Measurements from ENCODE around the gene GPR62.

The GPR62 gene

DNA sequence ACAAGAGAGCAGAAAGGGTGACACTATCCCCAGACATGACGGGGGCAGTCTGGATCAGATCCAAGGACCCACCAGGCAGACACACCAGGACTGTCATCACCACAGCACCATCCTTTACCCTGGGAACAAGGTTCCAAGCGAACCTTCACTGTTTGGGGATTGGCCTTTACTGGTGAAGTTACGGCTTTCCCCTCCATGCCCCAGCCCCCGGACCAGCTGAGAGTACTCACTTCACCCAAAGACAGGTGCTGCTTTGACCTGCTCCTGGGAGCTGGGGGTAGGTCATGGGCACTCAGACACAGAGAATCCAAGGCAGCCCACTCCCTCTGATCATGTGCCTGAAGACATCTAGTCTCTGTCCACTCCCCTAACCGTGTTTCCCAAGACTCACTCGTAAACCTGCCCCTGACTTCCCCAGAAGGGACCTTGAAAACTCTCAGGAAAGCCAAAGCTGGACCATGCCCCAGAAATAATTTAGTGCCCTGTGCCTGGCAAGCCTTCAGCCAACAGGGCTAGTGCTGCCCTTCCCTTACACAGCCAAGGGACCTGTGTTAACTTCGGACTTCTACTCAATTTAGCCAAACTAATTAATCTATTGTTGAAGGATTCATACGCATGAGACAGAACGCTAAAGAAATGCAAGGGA is 16.3 kb upstream of the GPR62 start:
- no peak for DNase-seq

DNA sequence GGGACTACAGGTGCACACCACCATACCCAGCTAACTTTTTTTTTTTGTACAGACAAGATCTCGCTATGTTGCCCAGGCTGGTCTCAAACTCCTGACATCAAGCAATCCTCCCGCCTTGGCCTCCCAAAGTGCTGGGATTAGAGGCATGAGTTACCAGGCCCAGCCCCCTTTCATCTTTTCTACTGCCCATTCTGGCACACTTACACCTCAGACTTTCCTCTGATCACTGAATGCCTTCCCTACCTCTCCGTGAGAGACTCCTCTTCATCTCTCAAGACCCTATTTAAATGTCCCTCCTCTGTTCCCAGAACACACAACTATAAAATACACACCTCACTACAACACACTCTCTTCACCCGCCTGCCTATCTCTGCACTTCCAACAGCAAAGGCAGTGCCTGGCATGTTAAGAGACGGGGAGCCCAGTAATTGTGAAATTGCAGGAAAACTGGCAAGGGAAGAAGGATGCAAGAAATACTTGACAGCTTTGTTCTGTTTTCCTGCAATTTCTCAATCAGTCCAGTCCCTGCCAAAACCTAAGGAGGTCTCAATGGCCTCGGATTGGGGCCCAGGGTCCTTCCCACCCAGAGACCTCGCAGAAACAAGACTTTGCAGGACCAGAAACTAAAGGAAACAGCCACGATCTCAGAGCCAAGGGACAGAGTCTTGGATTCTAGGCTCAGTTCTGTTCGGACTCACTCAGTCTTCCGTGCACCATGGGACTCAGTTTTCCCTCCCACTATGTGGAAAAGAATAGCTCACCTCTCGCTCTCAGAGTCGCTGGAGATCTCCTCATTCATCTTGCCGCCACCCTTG is 14.3 kb upstream of the GPR62 start:
- no peak for DNase-seq

DNA sequence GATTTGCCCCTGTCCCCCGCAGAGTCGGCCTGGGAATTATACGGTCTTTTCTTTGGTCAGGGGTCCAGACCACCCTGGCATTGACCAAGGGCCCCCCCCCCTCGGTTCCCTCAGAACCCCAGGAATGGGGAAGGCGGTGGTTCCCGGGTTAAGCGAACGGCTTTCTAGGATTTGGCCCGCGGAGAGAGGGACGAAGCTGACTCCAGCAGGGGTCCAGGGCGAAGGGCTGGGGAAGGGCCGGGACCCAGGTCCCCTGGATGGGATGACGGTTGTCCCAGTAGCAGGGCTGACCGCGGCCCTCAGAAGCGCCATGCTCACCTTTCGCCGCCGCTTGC is 13.8 kb upstream of the GPR62 start:
- DNase-seq: no peak

DNA sequence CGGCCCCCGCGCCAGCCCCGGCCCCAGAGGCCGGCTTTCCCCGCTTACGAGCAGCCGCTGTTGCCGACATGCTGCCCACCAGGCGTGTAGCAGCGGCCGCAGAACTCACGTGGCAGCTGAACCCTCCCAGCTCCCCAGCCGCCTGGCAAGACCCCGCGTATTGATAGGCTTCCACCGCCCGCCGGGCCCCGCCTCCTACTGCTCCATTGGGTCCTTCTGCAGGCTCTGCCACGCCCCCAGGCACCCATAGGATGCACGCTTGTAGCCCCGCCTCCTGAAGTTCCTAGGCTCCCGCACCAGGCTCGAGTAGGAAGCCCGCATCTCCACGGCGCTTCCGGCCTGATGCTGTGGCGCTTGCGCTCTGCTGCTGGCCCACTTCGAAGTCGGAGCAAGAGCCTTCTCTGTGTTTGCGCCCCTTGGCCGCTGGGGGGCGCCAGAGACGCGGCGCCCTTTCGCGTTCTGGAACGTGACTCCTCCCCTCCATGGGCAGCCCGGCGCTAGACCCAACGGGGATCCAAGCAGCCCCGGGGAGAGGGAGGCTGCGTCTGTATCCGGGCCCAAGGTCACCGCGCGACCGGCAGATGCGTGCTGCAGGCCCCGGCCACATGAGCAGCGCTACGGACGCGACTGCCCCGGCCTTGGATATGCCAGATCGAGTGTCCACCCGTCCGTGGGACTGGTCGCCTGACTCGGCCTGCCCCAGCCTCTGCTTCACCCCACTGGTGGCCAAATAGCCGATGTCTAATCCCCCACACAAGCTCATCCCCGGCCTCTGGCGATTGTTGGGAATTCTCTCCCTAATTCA is 13.2 kb upstream of the GPR62 start, which contains the start of the genes PARP3 and RRP9:
PARP3 (plus strand) TSS at position 566 of the 805 bp plus-strand sequence. CDS start 993 bp downstream, outside the sequence.
RRP9 (minus strand) TSS at position 107 of the 805 bp plus-strand sequence; CDS start at position 70, 37 bp downstream.
- peak; percentile 91 to 98 for DNase-seq

DNA sequence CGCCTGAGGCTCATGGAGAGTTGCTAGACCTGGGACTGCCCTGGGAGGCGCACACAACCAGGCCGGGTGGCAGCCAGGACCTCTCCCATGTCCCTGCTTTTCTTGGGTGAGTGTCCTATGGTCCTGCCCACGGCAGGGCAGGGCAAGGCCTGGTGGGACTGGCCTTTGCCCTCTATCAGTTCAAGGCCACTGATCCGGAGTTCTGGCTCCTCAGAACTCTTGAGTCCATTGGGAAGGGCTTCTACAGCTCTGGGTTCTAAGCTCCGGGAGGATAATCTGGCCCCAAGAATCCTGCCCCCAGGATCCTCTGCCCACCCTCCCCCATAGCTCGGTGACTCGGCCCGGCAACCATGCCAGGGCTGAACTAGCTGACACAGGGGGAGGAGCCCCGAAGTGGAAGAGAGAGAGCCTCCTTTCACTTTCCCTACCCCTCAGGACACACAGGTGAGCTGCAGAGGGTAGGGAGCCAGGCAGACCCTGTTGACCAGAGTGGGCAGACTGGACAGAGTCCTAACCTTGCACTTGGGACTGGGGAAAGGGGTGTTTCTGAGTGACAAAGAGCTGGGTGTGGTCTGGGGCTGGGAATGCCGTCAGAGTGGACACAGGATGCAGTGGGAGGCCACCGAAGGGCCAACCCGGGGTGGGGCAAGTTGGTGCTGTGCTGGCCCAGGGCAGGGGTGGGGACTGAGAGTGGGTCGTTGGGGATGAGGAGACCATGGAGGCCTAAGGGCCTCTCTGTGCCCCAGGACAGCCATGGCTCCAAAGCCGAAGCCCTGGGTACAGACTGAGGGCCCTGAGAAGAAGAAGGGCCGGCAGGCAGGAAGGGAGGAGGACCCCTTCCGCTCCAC is 12.4 kb upstream of the GPR62 start:
- DNase-seq: peak in 1 of 2 experiments; percentile 42

DNA sequence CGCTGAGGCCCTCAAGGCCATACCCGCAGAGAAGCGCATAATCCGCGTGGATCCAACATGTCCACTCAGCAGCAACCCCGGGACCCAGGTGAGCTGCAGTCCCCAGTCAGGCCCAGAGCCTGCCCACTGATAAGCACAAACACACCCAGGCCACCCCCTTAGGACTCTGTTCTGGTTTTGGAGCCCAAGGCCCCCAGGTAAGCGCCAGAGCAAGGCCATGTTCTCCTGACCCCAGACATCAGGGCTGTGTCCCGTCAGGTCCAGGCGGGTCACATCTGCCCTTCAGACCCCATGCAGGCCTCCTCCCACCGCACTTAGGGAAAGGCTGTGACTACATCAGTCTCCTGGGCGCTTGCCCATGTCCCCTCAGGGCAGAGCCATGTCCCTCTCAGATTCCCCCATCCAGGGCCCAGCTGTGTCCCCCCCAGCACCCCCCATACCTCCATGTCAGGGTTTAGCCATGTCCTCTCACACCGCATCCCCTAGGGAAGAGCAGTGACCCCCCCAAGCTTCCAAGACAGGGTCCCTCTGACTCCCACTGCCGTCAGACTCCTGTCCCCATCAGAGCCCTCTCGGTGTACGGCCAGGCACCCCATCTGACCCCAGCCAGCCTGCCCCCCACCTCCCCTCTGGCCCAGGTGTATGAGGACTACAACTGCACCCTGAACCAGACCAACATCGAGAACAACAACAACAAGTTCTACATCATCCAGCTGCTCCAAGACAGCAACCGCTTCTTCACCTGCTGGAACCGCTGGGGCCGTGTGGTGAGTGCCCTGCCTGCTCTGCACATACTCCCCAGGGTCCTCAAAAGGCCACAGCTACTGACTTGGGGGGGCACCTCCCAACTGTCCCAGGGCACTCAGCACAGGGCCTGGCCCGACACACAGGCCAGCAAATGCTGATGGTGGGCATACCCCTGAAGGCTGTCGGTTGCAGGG is 11.5 kb upstream of the GPR62 start:
- no peak for DNase-seq

DNA sequence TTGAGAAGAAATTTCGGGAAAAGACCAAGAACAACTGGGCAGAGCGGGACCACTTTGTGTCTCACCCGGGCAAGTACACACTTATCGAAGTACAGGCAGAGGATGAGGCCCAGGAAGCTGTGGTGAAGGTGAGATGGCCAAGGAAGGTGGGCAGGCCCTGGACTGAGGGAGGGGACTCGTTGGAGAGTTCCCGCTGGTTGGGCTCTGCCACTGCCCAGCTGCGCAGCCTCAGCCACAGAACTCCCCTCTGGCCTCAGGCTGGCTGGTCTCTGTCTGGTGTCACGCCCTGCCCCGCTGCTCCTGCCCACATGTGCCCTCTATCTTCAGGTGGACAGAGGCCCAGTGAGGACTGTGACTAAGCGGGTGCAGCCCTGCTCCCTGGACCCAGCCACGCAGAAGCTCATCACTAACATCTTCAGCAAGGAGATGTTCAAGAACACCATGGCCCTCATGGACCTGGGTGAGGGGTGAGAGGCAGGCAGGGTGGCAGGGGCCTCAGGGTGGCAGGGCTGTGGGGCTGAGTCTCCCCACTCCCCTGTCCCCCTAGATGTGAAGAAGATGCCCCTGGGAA is 10.6 kb upstream of the GPR62 start:
- DNase-seq: no peak

DNA sequence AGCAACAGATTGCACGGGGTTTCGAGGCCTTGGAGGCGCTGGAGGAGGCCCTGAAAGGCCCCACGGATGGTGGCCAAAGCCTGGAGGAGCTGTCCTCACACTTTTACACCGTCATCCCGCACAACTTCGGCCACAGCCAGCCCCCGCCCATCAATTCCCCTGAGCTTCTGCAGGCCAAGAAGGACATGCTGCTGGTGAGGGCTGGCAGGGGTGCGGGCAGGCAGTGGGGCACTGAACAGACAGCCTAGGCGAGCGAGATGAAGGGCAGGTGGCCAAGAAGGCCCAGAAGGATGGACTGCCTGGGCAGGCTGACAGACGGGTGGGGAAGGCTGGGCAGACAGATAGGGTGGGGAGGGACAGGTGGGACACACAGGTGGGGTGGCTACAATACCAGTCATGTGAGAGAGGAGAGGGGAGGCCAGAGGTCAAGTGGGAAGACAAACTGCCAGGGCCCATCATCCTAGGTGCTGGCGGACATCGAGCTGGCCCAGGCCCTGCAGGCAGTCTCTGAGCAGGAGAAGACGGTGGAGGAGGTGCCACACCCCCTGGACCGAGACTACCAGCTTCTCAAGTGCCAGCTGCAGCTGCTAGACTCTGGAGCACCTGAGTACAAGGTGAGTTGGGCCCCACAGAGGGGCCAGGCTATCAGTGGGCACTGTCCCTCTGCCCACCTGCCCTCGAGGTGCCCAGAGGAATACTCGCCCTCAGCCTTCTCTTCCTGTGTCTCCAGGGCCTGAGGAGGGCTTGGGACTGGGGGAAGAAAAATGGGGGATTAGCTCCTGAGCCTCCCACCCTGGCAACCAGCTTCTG is 9.9 kb upstream of the GPR62 start:
- DNase-seq: no peak

DNA sequence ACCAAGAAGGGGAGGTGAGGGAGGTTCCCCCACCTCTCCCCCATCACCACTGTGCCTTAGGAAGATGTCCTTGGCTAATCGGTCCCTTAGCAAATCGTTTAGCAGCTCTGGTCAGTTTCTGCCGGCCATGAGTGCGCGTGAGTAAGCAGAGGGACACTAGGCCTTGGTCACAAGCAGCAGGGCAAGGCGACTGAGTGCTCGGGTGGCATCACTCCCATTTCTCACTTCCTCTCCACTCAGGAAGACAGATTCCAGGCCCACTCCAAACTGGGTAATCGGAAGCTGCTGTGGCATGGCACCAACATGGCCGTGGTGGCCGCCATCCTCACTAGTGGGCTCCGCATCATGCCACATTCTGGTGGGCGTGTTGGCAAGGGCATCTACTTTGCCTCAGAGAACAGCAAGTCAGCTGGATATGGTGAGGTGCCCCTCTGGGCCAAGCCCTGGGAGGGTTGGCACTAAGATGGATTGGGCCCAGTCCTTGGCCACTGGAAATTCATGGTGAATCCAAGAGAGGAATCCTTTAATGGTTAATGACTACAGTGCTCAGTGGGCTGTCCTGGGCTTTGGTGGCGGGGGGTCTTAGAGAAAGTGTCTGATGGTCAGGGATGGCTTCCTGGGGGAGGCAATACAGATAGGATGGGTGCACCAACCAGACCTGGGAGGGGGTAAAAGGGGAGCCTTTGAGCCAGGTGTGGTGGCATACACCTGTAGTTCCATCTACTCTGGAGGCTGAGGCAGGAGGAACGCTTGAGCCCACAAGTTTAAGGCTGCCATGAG is 9.1 kb upstream of the GPR62 start:
- no peak for DNase-seq

DNA sequence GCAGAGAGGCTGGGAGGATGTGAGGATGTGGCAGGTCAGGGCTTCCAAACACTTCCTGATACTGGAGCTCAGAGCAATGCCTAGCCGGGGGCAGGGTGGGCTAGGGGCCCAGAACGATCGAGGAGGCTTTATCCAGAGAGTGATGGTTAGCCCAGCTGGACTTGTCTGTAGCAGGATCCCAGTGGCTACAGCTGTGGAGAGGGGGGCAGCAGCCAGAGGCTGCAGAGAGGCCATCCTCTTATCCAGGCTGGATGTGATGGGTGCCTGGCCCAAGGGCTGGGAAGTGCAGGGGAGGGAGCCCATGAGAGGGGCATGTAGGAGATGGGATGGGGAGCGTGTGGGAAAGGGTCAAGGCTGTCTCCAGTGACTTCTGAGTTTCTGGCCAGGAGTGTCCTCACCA is 8.4 kb upstream of the GPR62 start:
- DNase-seq: no peak

DNA sequence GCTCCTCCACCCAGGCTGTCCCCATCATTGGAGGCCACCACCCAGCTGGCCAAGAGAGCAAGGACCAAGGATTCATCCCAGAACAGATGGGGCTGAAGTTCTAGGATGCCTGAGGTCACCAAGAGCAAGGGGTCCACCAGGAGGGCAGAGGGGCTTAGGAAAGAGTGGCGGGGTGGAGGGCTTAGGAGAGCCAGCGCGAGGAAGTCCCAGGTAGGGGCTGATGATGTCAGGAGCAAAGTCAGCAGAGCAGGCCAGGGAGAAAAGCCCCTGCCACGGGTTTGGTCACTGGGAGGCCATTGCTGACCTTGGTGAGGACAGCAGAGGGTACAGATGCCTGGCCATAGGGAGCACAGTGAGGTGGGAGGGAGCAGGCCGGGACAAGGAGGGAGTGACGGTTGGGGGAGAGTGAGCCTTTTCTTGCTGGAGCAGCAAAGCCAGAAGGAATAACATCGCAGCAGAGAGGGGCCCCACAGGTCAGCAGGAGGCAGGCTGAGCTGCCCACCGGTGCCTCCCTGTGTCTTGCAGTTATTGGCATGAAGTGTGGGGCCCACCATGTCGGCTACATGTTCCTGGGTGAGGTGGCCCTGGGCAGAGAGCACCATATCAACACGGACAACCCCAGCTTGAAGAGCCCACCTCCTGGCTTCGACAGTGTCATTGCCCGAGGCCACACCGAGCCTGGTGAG is 7.8 kb upstream of the GPR62 start:
- DNase-seq: no peak

DNA sequence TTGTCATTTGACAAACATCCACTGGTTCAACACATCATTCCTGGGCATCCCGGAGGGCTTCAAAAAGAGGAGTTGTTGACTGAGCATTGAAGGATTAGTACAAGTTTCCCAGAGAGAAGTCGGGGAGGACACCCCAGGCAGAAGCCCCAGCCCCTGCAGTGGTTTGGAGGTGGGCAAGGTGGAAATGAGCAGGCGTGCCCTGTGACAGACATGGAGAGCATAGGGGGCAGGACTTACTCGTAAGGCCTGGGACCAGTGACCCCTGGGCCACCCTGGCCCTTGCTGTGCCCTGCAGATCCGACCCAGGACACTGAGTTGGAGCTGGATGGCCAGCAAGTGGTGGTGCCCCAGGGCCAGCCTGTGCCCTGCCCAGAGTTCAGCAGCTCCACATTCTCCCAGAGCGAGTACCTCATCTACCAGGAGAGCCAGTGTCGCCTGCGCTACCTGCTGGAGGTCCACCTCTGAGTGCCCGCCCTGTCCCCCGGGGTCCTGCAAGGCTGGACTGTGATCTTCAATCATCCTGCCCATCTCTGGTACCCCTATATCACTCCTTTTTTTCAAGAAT is 7.1 kb upstream of the GPR62 start:
- no peak for DNase-seq

DNA sequence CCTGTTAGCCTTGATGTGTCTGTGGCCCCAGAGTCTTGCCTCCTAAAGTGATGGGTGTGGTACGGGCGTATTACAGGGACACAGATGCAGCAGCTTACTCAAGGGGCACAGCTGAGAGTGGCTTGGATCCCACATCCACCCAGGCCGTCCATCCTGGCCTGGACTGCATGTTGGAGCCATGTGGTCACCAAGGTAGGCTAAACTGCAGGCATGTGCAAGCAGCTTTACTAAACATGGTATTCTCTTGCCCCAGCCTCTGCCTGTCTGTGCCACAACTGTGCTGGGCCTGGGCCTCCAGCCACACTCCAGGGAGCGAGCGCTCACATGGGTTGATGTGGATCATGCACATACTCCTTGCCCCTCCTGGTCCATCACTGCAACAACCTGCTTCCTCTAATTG is 6.1 kb upstream of the GPR62 start:
- DNase-seq: no peak

DNA sequence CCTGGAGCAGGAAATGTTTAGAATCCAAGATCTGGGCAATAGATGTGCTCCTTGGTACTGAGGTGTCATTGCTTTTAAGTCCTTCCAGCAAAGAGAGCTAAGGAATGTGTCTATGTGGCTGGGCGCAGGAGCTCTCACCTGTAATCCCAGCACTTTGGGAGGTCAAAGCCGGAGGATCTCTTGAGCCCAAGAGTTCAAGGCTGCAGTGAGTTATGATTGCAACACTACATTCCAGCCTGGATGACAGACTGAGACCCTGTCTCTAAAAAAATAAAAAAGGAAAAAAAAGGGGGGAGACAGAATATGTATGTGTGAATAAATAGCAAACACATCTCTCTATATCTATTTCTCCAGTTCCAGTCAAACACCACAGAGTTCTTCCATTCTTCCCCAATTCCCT is 4.3 kb upstream of the GPR62 start:
- DNase-seq: no peak

DNA sequence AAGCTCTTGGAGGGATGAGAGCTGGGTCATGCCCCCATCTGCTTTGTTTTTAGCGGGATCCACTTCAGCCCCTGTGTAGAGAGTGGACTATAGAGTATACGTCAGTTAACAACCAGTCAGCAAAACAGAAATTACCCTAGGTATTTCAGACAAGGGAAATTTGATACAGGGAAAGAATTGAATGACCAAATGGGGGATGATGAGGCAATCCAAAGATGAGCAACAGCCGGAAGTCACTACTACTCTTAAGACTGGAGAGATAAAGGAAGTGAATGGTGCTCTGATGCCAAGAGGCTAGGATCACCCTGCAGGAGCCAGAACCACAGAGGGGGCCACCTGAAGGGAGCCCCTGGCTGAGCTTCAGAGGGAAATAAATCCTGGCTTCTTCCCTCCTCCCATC is 1.7 kb upstream of the GPR62 start:
- no peak for DNase-seq

DNA sequence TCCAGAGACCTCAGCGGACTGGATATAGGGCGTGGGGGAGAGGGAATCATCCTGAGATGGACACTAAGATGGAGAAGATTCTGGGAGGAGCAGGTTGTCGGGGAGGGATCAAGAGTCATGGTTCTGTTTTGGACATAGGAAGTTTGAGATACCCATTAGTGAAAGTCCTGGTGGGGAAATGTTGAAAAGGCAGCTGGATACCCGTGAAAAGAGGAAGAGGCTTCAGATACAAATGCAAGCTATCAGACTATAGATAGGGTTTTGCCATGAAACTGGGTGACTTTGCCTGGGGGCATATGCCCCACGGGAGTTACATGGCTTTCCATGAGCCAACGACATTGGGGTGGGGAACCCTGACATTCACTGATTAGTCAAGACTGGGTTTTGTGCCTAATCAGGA is 1.1 kb upstream of the GPR62 start:
- DNase-seq: no peak

DNA sequence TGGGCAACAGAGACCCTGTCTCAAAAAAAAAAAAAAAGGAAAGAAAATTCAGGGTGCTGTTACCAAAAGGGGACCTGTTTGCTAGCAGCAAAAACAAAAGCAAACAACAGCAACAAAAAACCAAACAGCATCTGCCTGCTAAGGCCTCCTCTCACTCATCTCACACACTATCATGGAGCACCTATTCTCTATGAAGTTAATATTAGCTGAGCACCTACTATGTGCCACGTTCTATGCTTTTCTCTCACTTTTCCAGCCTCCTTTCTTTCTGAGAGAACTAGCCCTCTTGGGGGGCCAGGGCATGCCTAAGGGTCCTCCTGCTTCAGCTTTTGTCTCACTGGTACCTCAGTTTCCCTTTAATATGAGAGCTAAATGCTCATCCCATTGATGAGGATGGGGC is 468 bp upstream of the GPR62 start:
- no peak for DNase-seq

Data from SW 1271 (cell line).